Transverse colon (tissue), 4 donors: ENCODE results near the gene SNRK. TPM values are rescaled to one million over a fixed set of nuclear protein-coding genes. Genes with fewer than 3 reads are reported as not detected.

Experiments used
- DNase-seq: peaks from one replicate; pipeline ENCODE4 v3.0.0-alpha.2; 2019
- H3K27ac ChIP-seq, 4 donors: fragments of 200-600 bp; sonication (generic); 2 replicates each; pipeline ENCODE4 v1.5.1; 2016 to 2018; ENCODE audit warnings: inconsistent platforms in 4 of 4
- H3K27me3 ChIP-seq: fragments of 200-600 bp; sonication (generic); 2 replicates; pipeline ENCODE4 v1.5.1; 2017; ENCODE audit warnings: inconsistent platforms
- H3K36me3 ChIP-seq, 4 donors: fragments of 200-600 bp; sonication (generic); 2 replicates each; pipeline ENCODE4 v1.5.1; 2017 to 2019; ENCODE audit warnings: inconsistent platforms in 4 of 4
- H3K4me1 ChIP-seq, 4 donors: fragments of 200-600 bp; sonication (generic); 2 replicates each; pipeline ENCODE4 v1.5.1; 2017 to 2020; ENCODE audit warnings: inconsistent platforms in 4 of 4
- H3K4me3 ChIP-seq, 4 donors: fragments of 200-600 bp; sonication (generic); 1 replicate in 1 of 4; 2 replicates in 3 of 4; pipeline versions ENCODE4 v1.5.1 to v1.6.1; 2017 to 2019; ENCODE audit warnings: inconsistent platforms in 4 of 4
- H3K9me3 ChIP-seq, 2 donors: fragments of 200-600 bp; sonication (generic); 2 replicates each; pipeline ENCODE4 v1.5.1; 2017 to 2019; ENCODE audit warnings: inconsistent platforms in 2 of 2
- CTCF ChIP-seq, 5 experiments: fragments of 200-600 bp in 3 of 5; fragments of 450-650 bp in 2 of 5; sonication (generic) in 3 of 5; IDR thresholded peaks; 1 replicate in 2 of 5; 2 replicates in 3 of 5; pipeline ENCODE4 v1.5.1; 2016 to 2017; ENCODE audit warnings: antibody characterized with exemption in 5 of 5, inconsistent platforms in 3 of 5, mild to moderate bottlenecking in 2 of 5, moderate library complexity in 1 of 5
- EP300 ChIP-seq: sonication (generic); formaldehyde crosslinking; IDR thresholded peaks from one replicate; pipeline ENCODE4 v1.6.1; 2017; ENCODE audit warnings: antibody characterized with exemption, low read depth
- POLR2A ChIP-seq: fragments of 450-650 bp; IDR thresholded peaks from one replicate; pipeline ENCODE4 v1.6.1; 2016; ENCODE audit warnings: antibody characterized with exemption, mild to moderate bottlenecking, moderate library complexity
- POLR2AphosphoS5 ChIP-seq, 3 donors: sonication (generic); formaldehyde crosslinking; IDR thresholded peaks; one replicate each; pipeline ENCODE4 v1.6.1; 2016; ENCODE audit warnings: antibody characterized with exemption in 3 of 3
- WGBS, 2 donors: methylation state at CpG; one replicate each; pipeline ENCODE4 v1.1.5; 2018; ENCODE audit warnings: low coverage in 1 of 2; 5-methylcytosine and 5-hydroxymethylcytosine counted together
- in situ Hi-C, 4 donors: fragments of 200-750 bp; cut with MboI; loops; one replicate each; pipeline versions ENCODE4 v1.15.0 to v1.15.1; 2017; ENCODE audit warnings: low sequenced_read_pairs in 3 of 4, low pct_ligation_motif_present in 1 of 4, low pct_unique_long_range_greater_than_20kb in 1 of 4
- intact Hi-C: fragments of 100-400 bp; cut with DNase I; formaldehyde crosslinking; loops from one replicate; pipeline ENCODE4 v1.15.1; 2023; ENCODE audit warnings: low total_unique reads
- total RNA-seq, 4 donors: library from RNA; depleted of rRNA; stranded (reverse); fragments of >200 nt; gene quantifications; one replicate each; pipeline ENCODE4 v1.1.0, GENCODE V29; 2016

The SNRK gene
- total RNA-seq, 4 donors from 2014 or later = 29.9 to 43.3 (median 31.7) TPM

- no peaks in the 10 kb centered on the region for H3K9me3 ChIP-seq
- peak overlapping the region in 2 of 4 donors; percentile 16 to 39 for H3K27ac ChIP-seq
- H3K27me3 ChIP-seq = no peaks in the 10 kb centered on the region
- no peaks in the 10 kb centered on the region for H3K36me3 ChIP-seq
- intact Hi-C loops = no loop called here
- in situ Hi-C loops = no loop called here
- DNase-seq = no peak
- TF ChIP-seq CTCF (IDR thresholded peaks at IDR 0.05) (no peak), POLR2AphosphoS5 (IDR thresholded peaks at IDR 0.05) (no peak), EP300 (no peak), POLR2A (no peak)
- peaks cover 0 to 30% (median 7%) of the 10 kb centered on the region in 4 donors for H3K4me1 ChIP-seq
- H3K4me3 ChIP-seq = no peak overlapping the region
- 89 to 90% methylated on average over 2 to 4 of the region's 4 CpGs for WGBS, 2 donors
These were observed 30.6 kb downstream of the SNRK start for GRCh38 chr3:43316783-43317460.

- in situ Hi-C loops = no loop called here
- 74 to 77% methylated on average over 5 to 8 of the region's 8 CpGs for WGBS, 2 donors
- Histone ChIP-seq H3K27ac (peak overlapping the region in 3 of 4 donors; percentile 16 to 39 (median 25)), H3K27me3 (no peaks in the 10 kb centered on the region), H3K36me3 (no peaks in the 10 kb centered on the region), H3K9me3 (no peaks in the 10 kb centered on the region), H3K4me3 (no peak overlapping the region), H3K4me1 (peaks cover 0 to 30% (median 7%) of the 10 kb centered on the region in 4 donors)
- intact Hi-C loops = no loop called here
- DNase-seq = no peak
- TF ChIP-seq CTCF (IDR thresholded peaks at IDR 0.05) (no peak), POLR2AphosphoS5 (IDR thresholded peaks at IDR 0.05) (peak in 1 of 3 donors; percentile 17), EP300 (no peak), POLR2A (no peak)
These were observed 31.3 kb downstream of the SNRK start for GRCh38 chr3:43317461-43318316.

- in situ Hi-C loops (no loop called here), intact Hi-C loops (no loop called here)
- Histone ChIP-seq H3K27me3 (no peaks in the 10 kb centered on the region), H3K36me3 (no peaks in the 10 kb centered on the region), H3K4me1 (peaks cover 0 to 37% (median 7%) of the 10 kb centered on the region in 4 donors), H3K4me3 (no peak overlapping the region), H3K9me3 (no peaks in the 10 kb centered on the region), H3K27ac (peak overlapping the region in 1 of 4 donors; percentile 3)
- 82 to 90% methylated on average over 3 to 6 of the region's 6 CpGs for WGBS, 2 donors
- peak; percentile 14 for DNase-seq
- TF ChIP-seq POLR2AphosphoS5 (IDR thresholded peaks at IDR 0.05) (peak in 2 of 3 donors; percentile 9 to 32), CTCF (IDR thresholded peaks at IDR 0.05) (no peak)
These were observed 33.0 kb downstream of the SNRK start for GRCh38 chr3:43319376-43319775.

- peak overlapping the region in 1 of 4 donors; percentile 3 for H3K27ac ChIP-seq
- H3K27me3 ChIP-seq = no peaks in the 10 kb centered on the region
- H3K36me3 ChIP-seq = no peaks in the 10 kb centered on the region
- TF ChIP-seq POLR2AphosphoS5 (IDR thresholded peaks at IDR 0.05) = no peak
- TF ChIP-seq POLR2A = no peak
- TF ChIP-seq EP300 = no peak
- TF ChIP-seq CTCF (IDR thresholded peaks at IDR 0.05) = no peak
- H3K4me1 ChIP-seq = peaks cover 0 to 40% (median 7%) of the 10 kb centered on the region in 4 donors
- DNase-seq = no peak
- H3K4me3 ChIP-seq = no peak overlapping the region
- intact Hi-C loops = no loop called here
- in situ Hi-C loops = no loop called here
- WGBS, 2 donors = 86 to 98% methylated on average over 3 of the region's 3 CpGs
- H3K9me3 ChIP-seq = no peaks in the 10 kb centered on the region
These were observed 33.5 kb downstream of the SNRK start for GRCh38 chr3:43319794-43320193.
